Mesenchymal stem cell (in vitro differentiated cells and primary cell): ENCODE results near the gene AOAH.

Source experiments
- DNase-seq: peaks from one replicate; pipeline ENCODE4 v3.0.0-alpha.2; 2013
- H2AFZ ChIP-seq: one replicate; pipeline ENCODE4 v1.6.1; 2013; ENCODE audit warnings: low read depth, mild to moderate bottlenecking, control low read depth, inconsistent platforms, low read length, moderate library complexity
- H2AK5ac ChIP-seq: 2 replicates; pipeline ENCODE4 v1.6.1; 2013; ENCODE audit warnings: low read length, moderate library complexity, mild to moderate bottlenecking, inconsistent platforms; ENCODE audit not compliant: severe bottlenecking
- H2BK120ac ChIP-seq: one replicate; pipeline ENCODE4 v1.6.1; 2013; ENCODE audit warnings: low read depth, mild to moderate bottlenecking, inconsistent platforms, low read length, moderate library complexity
- H2BK12ac ChIP-seq, 2 experiments: one replicate each; pipeline ENCODE4 v1.6.1; 2013; ENCODE audit warnings: inconsistent platforms in 2 of 2, low read length in 2 of 2, mild to moderate bottlenecking in 2 of 2, moderate library complexity in 2 of 2, control low read depth in 1 of 2
- H2BK15ac ChIP-seq: one replicate; pipeline ENCODE4 v1.6.1; 2013; ENCODE audit warnings: mild to moderate bottlenecking, low read depth, inconsistent platforms; ENCODE audit not compliant: poor library complexity, severe bottlenecking
- H2BK5ac ChIP-seq: 2 replicates; pipeline ENCODE4 v1.6.1; 2013; ENCODE audit warnings: low read depth, mild to moderate bottlenecking, low read length, control low read depth, inconsistent platforms; ENCODE audit not compliant: poor library complexity, severe bottlenecking
- H3K14ac ChIP-seq, 2 experiments: one replicate each; pipeline ENCODE4 v1.6.1; 2013; ENCODE audit warnings: inconsistent platforms in 2 of 2, low read length in 2 of 2, control low read depth in 1 of 2, mild to moderate bottlenecking in 1 of 2, moderate library complexity in 1 of 2
- H3K18ac ChIP-seq, 2 experiments: one replicate each; pipeline ENCODE4 v1.6.1; 2013; ENCODE audit warnings: inconsistent platforms in 2 of 2, low read length in 2 of 2, control low read depth in 1 of 2, low read depth in 1 of 2, mild to moderate bottlenecking in 1 of 2
- H3K23ac ChIP-seq, 2 experiments: one replicate each; pipeline ENCODE4 v1.6.1; 2013; ENCODE audit warnings: inconsistent platforms in 2 of 2, low read length in 2 of 2, mild to moderate bottlenecking in 2 of 2, moderate library complexity in 2 of 2, control low read depth in 1 of 2
- H3K27ac ChIP-seq: 2 replicates; pipeline ENCODE4 v1.5.1; 2013; ENCODE audit warnings: mild to moderate bottlenecking, moderate library complexity, low read length, control low read depth, inconsistent platforms; ENCODE audit not compliant: poor library complexity, severe bottlenecking
- H3K27me3 ChIP-seq, 2 experiments: 2 replicates each; pipeline versions ENCODE4 v1.6.1 to v1.7.0; 2013; ENCODE audit warnings: low read length in 2 of 2, mild to moderate bottlenecking in 2 of 2, moderate library complexity in 2 of 2, control low read depth in 1 of 2, inconsistent platforms in 1 of 2; ENCODE audit not compliant: control insufficient read depth in 1 of 2, insufficient read depth in 1 of 2
- H3K36me3 ChIP-seq, 2 experiments: 2 replicates each; pipeline versions ENCODE4 v1.6.1 to v1.7.0; 2013; ENCODE audit warnings: low read length in 2 of 2, control low read depth in 1 of 2, inconsistent platforms in 1 of 2, low read depth in 1 of 2, mild to moderate bottlenecking in 1 of 2; ENCODE audit not compliant: insufficient read depth in 2 of 2, control insufficient read depth in 1 of 2
- H3K4ac ChIP-seq, 2 experiments: one replicate each; pipeline ENCODE4 v1.6.1; 2013; ENCODE audit warnings: inconsistent platforms in 2 of 2, low read length in 2 of 2, mild to moderate bottlenecking in 2 of 2, moderate library complexity in 2 of 2, control low read depth in 1 of 2, low read depth in 1 of 2
- H3K4me1 ChIP-seq: 2 replicates; pipeline ENCODE4 v1.6.1; 2013; ENCODE audit warnings: low read depth, low read length, control low read depth; ENCODE audit not compliant: control insufficient read depth, insufficient read depth
- H3K4me2 ChIP-seq: 2 replicates; pipeline ENCODE4 v1.6.1; 2013; ENCODE audit warnings: low read length, mild to moderate bottlenecking, inconsistent platforms; ENCODE audit not compliant: poor library complexity, severe bottlenecking
- H3K4me3 ChIP-seq, 2 experiments: 2 replicates each; pipeline versions ENCODE4 v1.5.1 to v1.7.0; 2013; ENCODE audit warnings: low read length in 2 of 2, mild to moderate bottlenecking in 2 of 2, control low read depth in 1 of 2, low read depth in 1 of 2; ENCODE audit not compliant: insufficient read depth in 1 of 2
- H3K79me1 ChIP-seq: replicated peaks from 2 replicates; pipeline ENCODE4 v1.6.1; 2013; ENCODE audit warnings: mild to moderate bottlenecking, control low read depth, low read length, inconsistent platforms; ENCODE audit not compliant: poor library complexity, severe bottlenecking
- H3K9ac ChIP-seq: 2 replicates; pipeline ENCODE4 v1.7.0; 2013; ENCODE audit warnings: mild to moderate bottlenecking, low read length, moderate library complexity
- H3K9me3 ChIP-seq: 2 replicates; pipeline ENCODE4 v1.7.0; 2013; ENCODE audit warnings: mild to moderate bottlenecking, low read length; ENCODE audit not compliant: control insufficient read depth
- H4K8ac ChIP-seq: one replicate; pipeline ENCODE4 v1.6.1; 2013; ENCODE audit warnings: inconsistent platforms, mild to moderate bottlenecking, low read length, moderate library complexity
- H4K91ac ChIP-seq: one replicate; pipeline ENCODE4 v1.6.1; 2013; ENCODE audit warnings: mild to moderate bottlenecking, low read length, inconsistent platforms
- WGBS: methylation state at CpG from one replicate; pipeline ENCODE4 v1.1.7; 2013; ENCODE audit warnings: mixed read lengths; 5-methylcytosine and 5-hydroxymethylcytosine counted together

AOAH gene

DNA sequence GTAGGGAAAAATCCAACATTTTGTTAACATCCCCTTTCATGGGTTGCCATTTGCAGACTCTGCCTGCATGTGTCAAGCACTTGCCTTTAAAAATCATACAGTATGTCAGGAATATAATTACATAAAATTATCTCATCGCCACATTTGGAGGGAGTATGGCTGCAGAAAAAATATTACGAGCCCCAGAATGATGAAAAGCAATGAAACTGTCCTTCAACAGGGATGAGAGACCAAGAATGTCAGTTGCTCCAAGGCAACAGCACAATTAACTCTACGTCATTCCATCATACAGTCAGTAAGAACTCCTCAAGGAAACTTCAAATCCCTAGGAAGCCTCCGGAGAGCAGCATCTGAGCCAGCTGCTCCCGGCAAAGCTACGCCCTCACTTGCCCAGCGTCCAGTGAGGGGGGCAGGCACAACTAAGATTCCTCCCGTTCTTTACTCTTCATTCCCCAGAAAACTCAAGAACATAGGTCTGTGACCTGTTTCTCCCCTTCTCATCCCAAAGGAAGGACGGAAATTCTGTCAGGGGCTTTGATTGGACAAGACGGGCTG lies 201.8 kb downstream of the AOAH start:
- no peak overlapping the region for H2AK5ac ChIP-seq
- H3K4me1 ChIP-seq, result peaks cover 2% of the 10 kb centered on the region
- H2AFZ ChIP-seq, result no peak overlapping the region
- no peak overlapping the region for H3K18ac ChIP-seq
- 96% methylated on average over 10 of the region's 10 CpGs for WGBS
- no peak for DNase-seq
- no peak overlapping the region for H2BK12ac ChIP-seq
- no peak overlapping the region for H3K4me2 ChIP-seq
- H3K27ac ChIP-seq, result no peak overlapping the region
- H3K36me3 ChIP-seq, result no peaks in the 10 kb centered on the region
- no peaks in the 10 kb centered on the region for H3K79me1 ChIP-seq
- no peak overlapping the region for H2BK120ac ChIP-seq
- peaks cover 0 to 35% of the 10 kb centered on the region in 2 experiments for H3K27me3 ChIP-seq
- H3K14ac ChIP-seq, result no peak overlapping the region
- H3K23ac ChIP-seq, result no peak overlapping the region
- H3K9me3 ChIP-seq, result no peaks in the 10 kb centered on the region
- no peak overlapping the region for H4K8ac ChIP-seq
- no peak overlapping the region for H2BK15ac ChIP-seq
- H3K4ac ChIP-seq, result no peak overlapping the region
- H3K9ac ChIP-seq, result no peak overlapping the region
- H3K4me3 ChIP-seq, result no peak overlapping the region
- no peak overlapping the region for H2BK5ac ChIP-seq
- H4K91ac ChIP-seq, result no peak overlapping the region

DNA sequence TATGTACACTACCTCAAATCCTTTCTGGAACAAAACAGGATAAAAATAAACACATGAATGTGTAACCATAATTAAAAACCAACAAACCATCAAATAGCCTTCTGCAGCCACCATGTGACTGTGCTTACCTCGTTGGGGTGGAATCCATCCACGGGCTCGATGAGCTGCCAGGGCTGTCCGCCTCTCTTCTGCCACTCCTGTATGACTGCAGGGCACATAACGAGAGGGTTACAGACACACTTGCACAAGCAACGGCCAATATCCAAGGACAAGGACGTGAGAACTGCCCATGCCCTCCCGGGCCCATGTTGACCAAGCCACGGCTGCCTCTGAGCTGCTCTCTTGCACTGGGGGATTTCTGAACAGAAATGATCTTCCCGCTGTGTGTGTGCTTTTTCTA lies 202.4 kb downstream of the AOAH start:
- Histone ChIP-seq H3K4ac (no peak overlapping the region), H3K27me3 (peaks cover 0 to 35% of the 10 kb centered on the region in 2 experiments), H3K14ac (no peak overlapping the region), H3K27ac (no peak overlapping the region), H4K8ac (no peak overlapping the region), H3K4me3 (no peak overlapping the region), H3K36me3 (no peaks in the 10 kb centered on the region), H2BK120ac (no peak overlapping the region), H2BK5ac (no peak overlapping the region), H3K9ac (no peak overlapping the region), H3K9me3 (no peaks in the 10 kb centered on the region), H3K4me2 (no peak overlapping the region), H4K91ac (no peak overlapping the region), H2AK5ac (no peak overlapping the region), H3K18ac (no peak overlapping the region), H3K23ac (no peak overlapping the region), H2AFZ (no peak overlapping the region), H3K79me1 (no peaks in the 10 kb centered on the region), H3K4me1 (no peaks in the 10 kb centered on the region), H2BK12ac (no peak overlapping the region), H2BK15ac (no peak overlapping the region)
- 87% methylated on average over 10 of the region's 10 CpGs for WGBS
- no peak for DNase-seq

DNA sequence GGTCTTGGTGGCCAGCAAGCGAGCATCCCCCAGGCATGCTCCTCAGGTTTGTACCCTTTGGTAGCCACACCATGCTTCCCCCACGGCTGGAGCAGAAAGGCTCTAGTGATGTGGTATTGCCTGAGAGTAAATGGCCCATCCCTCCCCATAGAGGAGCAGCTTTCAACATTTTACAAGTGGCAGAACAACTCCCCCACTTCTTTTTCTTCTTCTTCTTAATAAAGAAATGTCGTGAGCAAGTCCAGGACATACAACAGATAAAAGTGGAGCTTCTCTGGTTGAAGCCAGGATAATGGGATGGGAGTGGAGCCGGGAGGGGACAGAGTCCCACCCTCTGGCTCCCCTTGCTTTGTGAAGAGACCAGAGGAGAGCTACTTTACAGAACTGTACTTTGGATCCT lies 203.2 kb downstream of the AOAH start:
- Histone ChIP-seq H3K27me3 (peaks cover 0 to 35% of the 10 kb centered on the region in 2 experiments), H3K9me3 (no peaks in the 10 kb centered on the region), H2AK5ac (no peak overlapping the region), H3K9ac (no peak overlapping the region), H2BK15ac (no peak overlapping the region), H2BK120ac (no peak overlapping the region), H3K79me1 (no peaks in the 10 kb centered on the region), H2BK5ac (no peak overlapping the region), H3K4me2 (no peak overlapping the region), H4K91ac (no peak overlapping the region), H3K4me1 (peaks cover 2% of the 10 kb centered on the region), H2BK12ac (peak overlapping the region in 1 of 2 experiments; percentile 73), H3K4ac (no peak overlapping the region), H3K18ac (no peak overlapping the region), H3K36me3 (no peaks in the 10 kb centered on the region), H3K14ac (no peak overlapping the region), H3K27ac (no peak overlapping the region), H3K23ac (no peak overlapping the region), H4K8ac (peak overlapping the region; percentile 15), H2AFZ (no peak overlapping the region), H3K4me3 (no peak overlapping the region)
- WGBS, result 89% methylated on average over 3 of the region's 4 CpGs
- DNase-seq, result no peak

DNA sequence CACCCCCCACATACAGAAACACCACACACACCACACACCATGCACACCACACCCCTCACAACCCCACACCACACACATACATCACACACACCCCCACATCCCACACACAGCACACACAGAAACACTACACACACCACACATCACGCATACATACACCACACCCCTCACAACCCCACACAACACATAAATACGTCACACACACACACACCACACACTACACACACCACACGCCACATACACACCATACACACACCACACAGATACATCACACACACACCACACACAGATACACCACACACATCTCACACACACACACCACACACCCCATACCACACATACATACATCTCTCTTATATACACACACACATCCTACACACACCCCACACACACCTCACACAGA lies 208.4 kb downstream of the AOAH start:
- DNase-seq, result no peak
- H3K4ac ChIP-seq, result peak overlapping the region in 1 of 2 experiments; percentile 36
- no peak overlapping the region for H3K27ac ChIP-seq
- H3K4me2 ChIP-seq, result no peak overlapping the region
- peak overlapping the region; percentile 47 for H4K91ac ChIP-seq
- H2BK120ac ChIP-seq, result no peak overlapping the region
- 97% methylated on average over 3 of the region's 3 CpGs for WGBS
- H3K27me3 ChIP-seq, result peaks cover 0 to 17% of the 10 kb centered on the region in 2 experiments
- H3K14ac ChIP-seq, result peak overlapping the region in 1 of 2 experiments; percentile 5
- no peak overlapping the region for H2BK5ac ChIP-seq
- H4K8ac ChIP-seq, result peak overlapping the region; percentile 78
- H2AK5ac ChIP-seq, result no peak overlapping the region
- no peaks in the 10 kb centered on the region for H3K36me3 ChIP-seq
- H3K18ac ChIP-seq, result peak overlapping the region in 1 of 2 experiments; percentile 40
- H3K9me3 ChIP-seq, result no peaks in the 10 kb centered on the region
- no peak overlapping the region for H3K4me3 ChIP-seq
- H2BK15ac ChIP-seq, result no peak overlapping the region
- no peak overlapping the region for H3K23ac ChIP-seq
- no peaks in the 10 kb centered on the region for H3K79me1 ChIP-seq
- no peak overlapping the region for H3K9ac ChIP-seq
- peaks cover 5% of the 10 kb centered on the region for H3K4me1 ChIP-seq
- H2AFZ ChIP-seq, result no peak overlapping the region
- H2BK12ac ChIP-seq, result peak overlapping the region; percentile 21 to 47
